Naive thymus-derived CD8-positive, alpha-beta T cell (primary cell): ENCODE results near the gene AP3D1. TPM values are rescaled to one million over a fixed set of nuclear protein-coding genes. Genes with fewer than 3 reads are reported as not detected.
A peak's percentile ranks its signal among the peaks of the same experiment; 100 is the strongest.

ENCODE experiments used
- ATAC-seq, 2 donors: fragments of 150-1000 bp; cut with Tn5 transposase in 1 of 2; sonication (Bioruptor Pico), chemical (Tn5 transposase) in 1 of 2; 1 replicate in 1 of 2; 2 replicates in 1 of 2; pipeline ENCODE4 v1.10.0; 2021; ENCODE audit warnings: mild to moderate bottlenecking in 2 of 2, moderate library complexity in 2 of 2
- POLR2A ChIA-PET: fragments of 350-600 bp; sonication (Branson Sonifier 250); formaldehyde crosslinking; loops from one replicate; lab custom pipeline; 2021; ENCODE audit warnings: antibody characterized with exemption; lab: Charles Lee
- DNase-seq, 10 donors: peaks; one replicate each; pipeline versions ENCODE4 v3.0.0 to v3.0.0-alpha.2; 2020 to 2022
- H3K27ac Mint-ChIP-seq, 10 donors: one replicate each; pipeline ENCODE4 v1.8.0; 2020 to 2022; ENCODE audit warnings: mild to moderate bottlenecking in 10 of 10, mixed read lengths in 10 of 10, moderate library complexity in 4 of 10, inconsistent platforms in 1 of 10
- H3K27me3 Mint-ChIP-seq, 5 donors: one replicate each; pipeline ENCODE4 v1.8.0; 2021 to 2022; ENCODE audit warnings: mixed read lengths in 5 of 5
- H3K36me3 Mint-ChIP-seq, 3 donors: one replicate each; pipeline ENCODE4 v1.8.0; 2020 to 2022; ENCODE audit warnings: mixed read lengths in 3 of 3, mild to moderate bottlenecking in 2 of 3, inconsistent platforms in 1 of 3
- H3K4me1 Mint-ChIP-seq, 4 donors: one replicate each; pipeline ENCODE4 v1.8.0; 2021 to 2022; ENCODE audit warnings: mixed read lengths in 4 of 4
- H3K4me3 Mint-ChIP-seq, 10 donors: one replicate each; pipeline ENCODE4 v1.8.0; 2020 to 2022; ENCODE audit warnings: mild to moderate bottlenecking in 10 of 10, mixed read lengths in 10 of 10, moderate library complexity in 6 of 10, inconsistent platforms in 1 of 10
- H3K9me3 Mint-ChIP-seq, 9 donors: one replicate each; pipeline ENCODE4 v1.8.0; 2020 to 2022; ENCODE audit warnings: mixed read lengths in 9 of 9, mild to moderate bottlenecking in 3 of 9, inconsistent platforms in 1 of 9, moderate library complexity in 1 of 9
- polyA plus RNA-seq, 3 donors: library from polyadenylated mRNA; unstranded; fragments of 300-500 nt; fragmentation: Illumina TruSeq; gene quantifications; one replicate each; pipeline ENCODE4 v1.2.3, GENCODE V29; 2021
- total RNA-seq, 8 experiments: library from RNA in 2 of 8; stranded (reverse) in 2 of 8; gene quantifications; one replicate each; pipeline ENCODE4 v1.2.3 and lab custom pipeline; 2021 to 2026

AP3D1 gene
- total and polyA plus RNA-seq, 5 experiments from 2014 or later, result 12.8 to 83.2 (median 45.0) TPM

- Mint-ChIP-seq H3K27me3 (no peaks in the 10 kb centered on the region), H3K36me3 (no peaks in the 10 kb centered on the region), H3K4me3 (peak overlapping the region; percentile 44 to 70 (median 62)), H3K9me3 (no peaks in the 10 kb centered on the region), H3K27ac (peak overlapping the region; percentile 78 to 93 (median 90)), H3K4me1 (peaks cover 15 to 70% (median 51%) of the 10 kb centered on the region in 4 donors)
- POLR2A ChIA-PET, result interaction anchor here (0.6 to 17.6 kb wide), 9 partner anchors 9 to 161 kb away, joined by 3 to 255 read pairs (median 5); partner anchors contain the start of gene MKNK2
- ATAC-seq (no peak), DNase-seq (no peak)
These were observed 92.6 kb downstream of the AP3D1 start for GRCh38 chr19:2058570-2059421.

- POLR2A ChIA-PET, result interaction anchor here (0.8 to 17.6 kb wide), 11 partner anchors 8 to 37 kb away, joined by 3 to 255 read pairs (median 3); partner anchors contain the start of genes MKNK2 and MOB3A
- Mint-ChIP-seq H3K4me1 (peaks cover 15 to 75% (median 54%) of the 10 kb centered on the region in 4 donors), H3K27me3 (no peaks in the 10 kb centered on the region), H3K4me3 (peak overlapping the region in 8 of 10 donors; percentile 44 to 79 (median 65)), H3K9me3 (no peaks in the 10 kb centered on the region), H3K36me3 (no peaks in the 10 kb centered on the region), H3K27ac (peak overlapping the region; percentile 53 to 95 (median 89))
- DNase-seq (no peak), ATAC-seq (no peak)
These were observed 93.6 kb downstream of the AP3D1 start for GRCh38 chr19:2057484-2058469.

- no peaks in the 10 kb centered on the region for H3K9me3 Mint-ChIP-seq
- DNase-seq (no peak), ATAC-seq (no peak)
- POLR2A ChIA-PET, result interaction anchor here (0.7 to 17.6 kb wide), 7 partner anchors 7 to 788 kb away, joined by 3 to 255 read pairs (median 5); partner anchors contain the start of genes CIRBP, MKNK2 and MOB3A
- peak overlapping the region in 8 of 10 donors; percentile 42 to 85 (median 64) for H3K4me3 Mint-ChIP-seq
- H3K4me1 Mint-ChIP-seq, result peaks cover 18 to 74% (median 54%) of the 10 kb centered on the region in 4 donors
- H3K36me3 Mint-ChIP-seq, result no peaks in the 10 kb centered on the region
- H3K27ac Mint-ChIP-seq, result peak overlapping the region; percentile 53 to 96 (median 88)
- H3K27me3 Mint-ChIP-seq, result no peaks in the 10 kb centered on the region
These were observed 94.6 kb downstream of the AP3D1 start for GRCh38 chr19:2056837-2057192.

- no peaks in the 10 kb centered on the region for H3K9me3 Mint-ChIP-seq
- peak overlapping the region; percentile 89 to 95 (median 92) for H3K27ac Mint-ChIP-seq
- H3K4me3 Mint-ChIP-seq, result peak overlapping the region in 8 of 10 donors; percentile 36 to 85 (median 66)
- H3K36me3 Mint-ChIP-seq, result no peaks in the 10 kb centered on the region
- no peak for ATAC-seq
- POLR2A ChIA-PET, result interaction anchor here (0.6 to 17.6 kb wide), 8 partner anchors 6 to 787 kb away, joined by 3 to 255 read pairs (median 4); partner anchors contain the start of genes CIRBP, MKNK2 and MOB3A
- no peaks in the 10 kb centered on the region for H3K27me3 Mint-ChIP-seq
- H3K4me1 Mint-ChIP-seq, result peaks cover 21 to 77% (median 57%) of the 10 kb centered on the region in 4 donors
- no peak for DNase-seq
These were observed 95.2 kb downstream of the AP3D1 start for GRCh38 chr19:2055931-2056836.

GRCh38 chr19:2054763-2055162, 96.6 kb downstream of the AP3D1 start:
- Mint-ChIP-seq H3K36me3 (no peaks in the 10 kb centered on the region), H3K27me3 (no peaks in the 10 kb centered on the region), H3K9me3 (no peaks in the 10 kb centered on the region), H3K4me3 (peak overlapping the region in 7 of 10 donors; percentile 32 to 75 (median 48)), H3K27ac (peak overlapping the region; percentile 78 to 95 (median 91)), H3K4me1 (peaks cover 17 to 70% (median 50%) of the 10 kb centered on the region in 4 donors)
- no peak for ATAC-seq
- DNase-seq, result no peak
- POLR2A ChIA-PET, result interaction anchor here (0.7 to 17.6 kb wide), 7 partner anchors 13 to 1757 kb away, joined by 4 to 255 read pairs (median 21); partner anchors contain the start of gene MOB3A

GRCh38 chr19:2053601-2054389, 97.6 kb downstream of the AP3D1 start:
- POLR2A ChIA-PET, result interaction anchor here (1.6 to 17.6 kb wide), 6 partner anchors 7 to 39 kb away, joined by 5 to 255 read pairs (median 92); partner anchors contain the start of gene MOB3A

GRCh38 chr19:2051773-2052704, 99.3 kb downstream of the AP3D1 start:
- peak in 9 of 10 donors; percentile 40 to 84 (median 63) for DNase-seq
- H3K9me3 Mint-ChIP-seq, result no peaks in the 10 kb centered on the region
- peak overlapping the region; percentile 66 to 91 (median 80) for H3K4me3 Mint-ChIP-seq
- peaks cover 20 to 65% (median 57%) of the 10 kb centered on the region in 4 donors for H3K4me1 Mint-ChIP-seq
- H3K27ac Mint-ChIP-seq, result peak overlapping the region; percentile 85 to 97 (median 96)
- ATAC-seq, result peak; percentile 22 to 54
- H3K36me3 Mint-ChIP-seq, result no peaks in the 10 kb centered on the region
- no peaks in the 10 kb centered on the region for H3K27me3 Mint-ChIP-seq
- POLR2A ChIA-PET, result interaction anchor here (0.6 to 17.6 kb wide), 16 partner anchors 9 to 984 kb away, joined by 3 to 255 read pairs (median 6); partner anchors contain the start of genes BTBD2 and MOB3A

More at GRCh38 chr19:2053601-2054389, 97.6 kb downstream of the AP3D1 start:
- ATAC-seq, result no peak
- H3K36me3 Mint-ChIP-seq, result no peaks in the 10 kb centered on the region
- no peaks in the 10 kb centered on the region for H3K9me3 Mint-ChIP-seq
- peak overlapping the region in 1 of 10 donors; percentile 4 for H3K4me3 Mint-ChIP-seq
- no peak for DNase-seq
- H3K4me1 Mint-ChIP-seq, result peaks cover 18 to 68% (median 57%) of the 10 kb centered on the region in 4 donors
- peak overlapping the region; percentile 56 to 97 (median 94) for H3K27ac Mint-ChIP-seq
- no peaks in the 10 kb centered on the region for H3K27me3 Mint-ChIP-seq

- Mint-ChIP-seq H3K27me3 (no peaks in the 10 kb centered on the region), H3K36me3 (peaks cover 0 to 3% (median 0%) of the 10 kb centered on the region in 3 donors), H3K9me3 (no peaks in the 10 kb centered on the region), H3K27ac (peak within 1 kb of the TSS; percentile 83 to 97 (median 96)), H3K4me1 (peaks cover 19 to 63% (median 56%) of the 10 kb centered on the region in 4 donors), H3K4me3 (peak within 1 kb of the TSS; percentile 80 to 92 (median 88))
- peak; percentile 85 to 99 (median 96) for DNase-seq
- peak; percentile 76 for ATAC-seq
- POLR2A ChIA-PET, result interaction anchor here (0.6 to 17.6 kb wide), 12 partner anchors 10 to 155 kb away, joined by 3 to 255 read pairs (median 8); partner anchors contain the start of genes BTBD2 and MOB3A
These were observed 100.2 kb downstream of the AP3D1 start, which contains the start of gene MKNK2 for GRCh38 chr19:2050991-2051772. MKNK2 (minus strand) TSS chr19:2051244; CDS start chr19:2050851, 393 bp downstream.
